Left lung (tissue), 10 donors: ENCODE data around the gene C11orf97. TPM values are rescaled to one million over a fixed set of nuclear protein-coding genes. Genes with fewer than 3 reads are reported as not detected.
"Not testable (repeated sequence)": the region's sequence is repeated elsewhere in the genome, so short reads cannot be mapped to it uniquely, and the experiment has no call there.

Source experiments
- ATAC-seq: fragments of 200-7000 bp; cut with Tn5 transposase; one replicate; pipeline ENCODE4 v1.9.1; 2020; ENCODE audit warnings: moderate library complexity
- DNase-seq, 4 donors: peaks; one replicate each; pipeline ENCODE4 v3.0.0-alpha.2; 2013 to 2020
- H3K27ac ChIP-seq, 2 donors: fragments of 200-600 bp; sonication (generic) in 1 of 2; one replicate each; pipeline versions ENCODE4 v1.5.0 to v1.8.0; 2020 to 2021
- H3K27me3 ChIP-seq, 2 donors: fragments of 200-600 bp; sonication (generic) in 1 of 2; one replicate each; pipeline versions ENCODE4 v1.5.0 to v1.8.0; 2020 to 2021
- H3K36me3 ChIP-seq, 2 donors: fragments of 200-600 bp; sonication (generic) in 1 of 2; one replicate each; pipeline versions ENCODE4 v1.5.0 to v1.8.0; 2020 to 2021
- H3K4me1 ChIP-seq, 2 donors: fragments of 200-600 bp; one replicate each; pipeline ENCODE4 v1.8.0; 2021
- H3K4me3 ChIP-seq, 2 donors: fragments of 200-600 bp; sonication (generic) in 1 of 2; one replicate each; pipeline versions ENCODE4 v1.5.0 to v1.8.0; 2020 to 2021; ENCODE audit warnings: mild to moderate bottlenecking in 1 of 2
- H3K9me3 ChIP-seq, 2 donors: fragments of 200-600 bp; sonication (generic) in 1 of 2; one replicate each; pipeline versions ENCODE4 v1.5.0 to v1.8.0; 2020 to 2021
- intact Hi-C, 2 donors: fragments of 100-400 bp; cut with DNase I; formaldehyde crosslinking; loops; one replicate each; pipeline versions ENCODE4 v1.11.2 to v1.14.2; 2022
- polyA plus RNA-seq, 6 donors: library from polyadenylated mRNA; unstranded; fragments of 120-200 nt; gene quantifications; one replicate each; pipeline ENCODE4 v1.2.1, GENCODE V29; 2013; ENCODE audit not compliant: insufficient read length in 6 of 6
- total RNA-seq, 2 donors: library from RNA; stranded (reverse); fragmentation: NEBNext Ultra II Directional; extraction: Animal tissue kit (Norgen Biotek cat#: 25700); gene quantifications; one replicate each; pipeline ENCODE4 v1.2.1, GENCODE V29; 2021
- TF ChIP-seq, protein P1 (sequence below), 2 donors: fragments of 200-600 bp; sonication (generic) in 1 of 2; IDR thresholded peaks; one replicate each; pipeline versions ENCODE4 v1.5.0 to v1.8.0; 2021; ENCODE audit warnings: antibody characterized with exemption in 2 of 2
- donor health status: DM: no; HTN: yes; CAD: no.
- donor health status: DM: no; HTN: no; CAD: no.

Gene C11orf97
- total and polyA plus RNA-seq, 8 donors: 0.47 to 4.1 (median 2.0) TPM; not detected in 1

GRCh38 chr11:94546886-94547285 lies 34.6 kb downstream of the C11orf97 start:
- H3K36me3 ChIP-seq: no peaks in the 10 kb centered on the region
- peak overlapping the region in 1 of 2 donors; percentile 62 for H3K4me3 ChIP-seq
- peaks cover 26 to 72% of the 10 kb centered on the region in 2 donors for H3K4me1 ChIP-seq
- H3K27ac ChIP-seq: peak overlapping the region in 1 of 2 donors; percentile 99
- ATAC-seq (no peak), DNase-seq (no peak)
- H3K27me3 ChIP-seq: no peaks in the 10 kb centered on the region
- TF ChIP-seq, protein P1, sequence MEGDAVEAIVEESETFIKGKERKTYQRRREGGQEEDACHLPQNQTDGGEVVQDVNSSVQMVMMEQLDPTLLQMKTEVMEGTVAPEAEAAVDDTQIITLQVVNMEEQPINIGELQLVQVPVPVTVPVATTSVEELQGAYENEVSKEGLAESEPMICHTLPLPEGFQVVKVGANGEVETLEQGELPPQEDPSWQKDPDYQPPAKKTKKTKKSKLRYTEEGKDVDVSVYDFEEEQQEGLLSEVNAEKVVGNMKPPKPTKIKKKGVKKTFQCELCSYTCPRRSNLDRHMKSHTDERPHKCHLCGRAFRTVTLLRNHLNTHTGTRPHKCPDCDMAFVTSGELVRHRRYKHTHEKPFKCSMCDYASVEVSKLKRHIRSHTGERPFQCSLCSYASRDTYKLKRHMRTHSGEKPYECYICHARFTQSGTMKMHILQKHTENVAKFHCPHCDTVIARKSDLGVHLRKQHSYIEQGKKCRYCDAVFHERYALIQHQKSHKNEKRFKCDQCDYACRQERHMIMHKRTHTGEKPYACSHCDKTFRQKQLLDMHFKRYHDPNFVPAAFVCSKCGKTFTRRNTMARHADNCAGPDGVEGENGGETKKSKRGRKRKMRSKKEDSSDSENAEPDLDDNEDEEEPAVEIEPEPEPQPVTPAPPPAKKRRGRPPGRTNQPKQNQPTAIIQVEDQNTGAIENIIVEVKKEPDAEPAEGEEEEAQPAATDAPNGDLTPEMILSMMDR (IDR thresholded peaks at IDR 0.05): no peak
- intact Hi-C loops: no loop called here
- no peaks in the 10 kb centered on the region for H3K9me3 ChIP-seq

DNA sequence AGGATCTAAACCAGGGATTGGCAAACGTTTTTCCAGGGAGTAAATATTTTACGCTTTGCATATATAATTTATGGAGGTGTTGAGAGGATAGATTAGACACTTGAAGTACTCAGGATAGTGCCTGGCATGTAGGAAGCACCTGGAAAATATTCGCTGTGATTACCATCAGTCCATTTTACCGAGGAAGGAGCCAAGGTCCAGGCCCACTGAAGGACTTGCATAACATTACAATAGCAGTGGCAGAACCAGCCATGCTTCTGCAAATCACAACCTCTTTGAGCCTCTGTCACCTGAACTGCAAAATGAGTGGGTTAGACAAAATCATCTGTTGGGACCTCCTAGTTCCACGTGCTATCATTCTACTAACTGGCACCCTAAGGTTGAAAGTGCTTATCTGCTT lies 36.9 kb downstream of the C11orf97 start:
- Histone ChIP-seq H3K36me3 (no peaks in the 10 kb centered on the region), H3K9me3 (no peaks in the 10 kb centered on the region), H3K27ac (no peak overlapping the region), H3K27me3 (no peaks in the 10 kb centered on the region), H3K4me1 (peaks cover 26 to 65% of the 10 kb centered on the region in 2 donors), H3K4me3 (no peak overlapping the region)
- TF ChIP-seq, protein P1 (IDR thresholded peaks at IDR 0.05): no peak
- ATAC-seq (no peak), DNase-seq (no peak)
- intact Hi-C loops: no loop called here

GRCh38 chr11:94550513-94550912 lies 38.3 kb downstream of the C11orf97 start:
- Histone ChIP-seq H3K4me3 (no peak overlapping the region), H3K27ac (peak overlapping the region in 1 of 2 donors; percentile 18), H3K36me3 (no peaks in the 10 kb centered on the region), H3K27me3 (no peaks in the 10 kb centered on the region), H3K9me3 (no peaks in the 10 kb centered on the region), H3K4me1 (peaks cover 19 to 55% of the 10 kb centered on the region in 2 donors)
- ATAC-seq (no peak), DNase-seq (no peak)
- intact Hi-C loops: no loop called here
- TF ChIP-seq, protein P1 (IDR thresholded peaks at IDR 0.05): no peak

DNA sequence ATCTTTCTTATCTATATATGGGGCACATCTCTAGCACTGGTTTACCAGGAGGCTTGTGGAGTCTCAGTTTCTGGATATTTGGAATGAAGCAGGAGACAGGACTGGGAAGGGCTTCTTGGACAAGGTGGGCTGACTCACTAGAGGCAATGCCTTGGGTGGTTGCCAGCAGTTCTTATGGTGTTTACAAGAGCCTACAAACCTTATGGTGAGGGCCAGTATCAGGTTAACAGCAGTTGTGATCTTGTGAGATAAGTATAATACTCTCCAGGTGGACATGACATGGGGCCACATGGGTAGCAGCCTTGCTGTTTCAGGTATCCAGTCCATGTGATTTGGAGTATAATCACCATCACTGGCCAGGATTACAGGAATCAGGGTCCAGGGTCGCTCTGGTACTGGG lies 41.7 kb downstream of the C11orf97 start:
- Histone ChIP-seq H3K9me3 (no peaks in the 10 kb centered on the region), H3K4me1 (peaks cover 0 to 34% of the 10 kb centered on the region in 2 donors), H3K36me3 (no peaks in the 10 kb centered on the region), H3K4me3 (no peak overlapping the region), H3K27ac (no peak overlapping the region), H3K27me3 (no peaks in the 10 kb centered on the region)
- intact Hi-C loops: no loop called here
- DNase-seq (no peak), ATAC-seq (no peak)
- TF ChIP-seq, protein P1 (IDR thresholded peaks at IDR 0.05): no peak

DNA sequence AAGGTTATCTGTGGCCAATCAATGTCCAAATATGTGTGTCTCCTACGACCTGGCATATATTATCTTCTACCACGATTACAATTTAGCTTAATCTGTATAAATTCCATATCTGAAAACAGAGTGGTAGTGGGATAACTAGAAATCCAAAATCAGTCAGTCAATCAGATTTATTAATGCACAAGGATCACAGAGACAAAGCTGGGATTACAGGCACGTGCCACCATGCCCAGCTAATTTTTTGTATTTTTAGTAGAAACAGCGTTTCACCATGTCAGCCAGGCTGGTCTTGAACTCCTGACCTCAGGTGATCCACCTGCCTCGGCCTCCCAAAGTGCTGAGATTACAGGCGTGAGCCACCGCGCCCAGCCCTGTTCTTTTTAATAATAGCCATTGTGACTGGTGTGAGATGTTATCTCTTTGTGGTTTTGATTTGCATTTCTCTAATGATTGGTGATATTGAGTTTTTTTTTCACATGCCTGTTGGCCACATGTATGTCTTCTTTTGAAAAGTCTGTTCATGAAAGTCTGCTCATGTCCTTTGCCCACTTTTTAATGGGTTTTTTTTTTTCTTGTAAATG lies 43.6 kb downstream of the C11orf97 start:
- H3K9me3 ChIP-seq, H3K4me3 ChIP-seq, H3K27ac ChIP-seq, intact Hi-C loops, DNase-seq, H3K36me3 ChIP-seq, ATAC-seq, H3K27me3 ChIP-seq: not testable (repeated sequence)
- H3K4me1 ChIP-seq: peaks cover 0 to 25% of the 10 kb centered on the region in 2 donors

DNA sequence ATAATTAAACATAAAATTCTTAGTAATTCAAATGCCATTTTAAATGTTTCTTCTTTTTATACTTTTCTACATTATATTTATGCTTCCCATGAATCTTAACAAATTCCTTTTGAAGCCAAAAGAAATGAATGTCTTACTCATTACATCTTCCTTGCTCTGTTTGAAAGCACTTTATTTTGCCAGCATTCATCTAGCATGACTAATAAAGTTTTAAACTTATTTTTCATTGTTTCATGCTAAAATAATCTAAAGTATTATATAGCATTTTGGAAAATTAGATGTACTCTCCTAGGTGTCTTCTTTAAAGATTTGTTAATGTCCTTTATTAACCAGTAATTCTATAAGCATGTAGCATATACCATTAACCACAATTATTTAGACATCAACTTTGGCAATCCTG lies 45.2 kb downstream of the C11orf97 start:
- intact Hi-C loops: no loop called here
- ATAC-seq (no peak), DNase-seq (no peak)
- no peaks in the 10 kb centered on the region for H3K9me3 ChIP-seq
- no peak overlapping the region for H3K4me3 ChIP-seq
- H3K36me3 ChIP-seq: no peaks in the 10 kb centered on the region
- peak overlapping the region in 1 of 2 donors; percentile 54 for H3K27ac ChIP-seq
- TF ChIP-seq, protein P1 (IDR thresholded peaks at IDR 0.05): no peak
- H3K4me1 ChIP-seq: peaks cover 0 to 23% of the 10 kb centered on the region in 2 donors
- no peaks in the 10 kb centered on the region for H3K27me3 ChIP-seq
